SU-DHL-6 (cell line): ENCODE measurements around the gene MOV10L1.

Source experiments
- H2AFZ ChIP-seq: fragments of 200-600 bp; sonication (generic); 2 replicates; pipeline ENCODE4 v1.6.1; 2014; ENCODE audit warnings: low read depth, mild to moderate bottlenecking, moderate library complexity, mixed read lengths, antibody characterized with exemption, low read length; ENCODE audit not compliant: severe bottlenecking
- H3F3A ChIP-seq: fragments of 200-600 bp; shearing (Covaris generic); 2 replicates; pipeline ENCODE4 v1.6.0; 2016; ENCODE audit warnings: antibody characterized with exemption, mild to moderate bottlenecking; ENCODE audit not compliant: insufficient read depth
- H3K27ac ChIP-seq: fragments of 200-600 bp; sonication (generic); 2 replicates; pipeline ENCODE4 v1.5.1; 2016; ENCODE audit warnings: low read depth, mild to moderate bottlenecking, low read length, moderate library complexity, mixed read lengths
- H3K27me3 ChIP-seq: fragments of 200-600 bp; sonication (generic), shearing (Covaris generic); 2 replicates; pipeline ENCODE4 v1.6.0; 2014; ENCODE audit warnings: mild to moderate bottlenecking, low read length
- H3K36me3 ChIP-seq: fragments of 200-600 bp; sonication (generic); 2 replicates; pipeline ENCODE4 v1.6.1; 2014; ENCODE audit warnings: mild to moderate bottlenecking, low read length, mixed read lengths
- H3K4me2 ChIP-seq: fragments of 300-600, 200-600 bp; shearing (Covaris generic), sonication (generic); 2 replicates; pipeline ENCODE4 v1.6.0; 2014; ENCODE audit warnings: low read length, low read depth, mild to moderate bottlenecking; ENCODE audit not compliant: poor library complexity, severe bottlenecking
- H3K4me3 ChIP-seq: fragments of 200-600 bp; sonication (generic); 2 replicates; pipeline ENCODE4 v1.5.1; 2014; ENCODE audit warnings: antibody characterized with exemption, low read length, mild to moderate bottlenecking, mixed read lengths; ENCODE audit not compliant: insufficient read depth, poor library complexity, severe bottlenecking
- H3K79me2 ChIP-seq: fragments of 200-600 bp; sonication (generic); 2 replicates; pipeline ENCODE4 v1.6.1; 2014; ENCODE audit warnings: mild to moderate bottlenecking, low read length, moderate library complexity; ENCODE audit not compliant: insufficient read depth
- H3K9ac ChIP-seq: fragments of 200-600 bp; sonication (generic); 2 replicates; pipeline ENCODE4 v1.7.0; 2014; ENCODE audit warnings: mild to moderate bottlenecking, low read length
- H3K9me2 ChIP-seq: fragments of 200-600 bp; sonication (generic); replicated peaks from 2 replicates; pipeline ENCODE4 v1.6.1; 2014; ENCODE audit warnings: low read length; ENCODE audit not compliant: insufficient read depth
- H3K9me3 ChIP-seq: fragments of 200-600 bp; sonication (generic); 2 replicates; pipeline ENCODE4 v1.6.1; 2014; ENCODE audit warnings: low read length, mixed read lengths; ENCODE audit not compliant: insufficient read depth
- H4K20me1 ChIP-seq: fragments of 200-600 bp; sonication (generic); 2 replicates; pipeline ENCODE4 v1.6.1; 2014; ENCODE audit warnings: low read depth, mild to moderate bottlenecking, antibody characterized with exemption, low read length, moderate library complexity, mixed read lengths
- EZH2phosphoT487 ChIP-seq: fragments of 200-600 bp; sonication (generic), shearing (Covaris generic); conservative IDR thresholded peaks from 2 replicates; pipeline ENCODE4 v1.6.1; 2018; ENCODE audit warnings: mild to moderate bottlenecking, antibody characterized with exemption, low read length, moderate library complexity, mixed read lengths
- TF ChIP-seq, protein P1 (sequence below): fragments of 200-600 bp; sonication (generic); IDR thresholded peaks from one replicate; pipeline ENCODE4 v1.5.1; 2017; ENCODE audit warnings: antibody characterized with exemption, mild to moderate bottlenecking, low read length, moderate library complexity; ENCODE audit not compliant: insufficient read depth, poor library complexity, severe bottlenecking

The MOV10L1 gene

DNA sequence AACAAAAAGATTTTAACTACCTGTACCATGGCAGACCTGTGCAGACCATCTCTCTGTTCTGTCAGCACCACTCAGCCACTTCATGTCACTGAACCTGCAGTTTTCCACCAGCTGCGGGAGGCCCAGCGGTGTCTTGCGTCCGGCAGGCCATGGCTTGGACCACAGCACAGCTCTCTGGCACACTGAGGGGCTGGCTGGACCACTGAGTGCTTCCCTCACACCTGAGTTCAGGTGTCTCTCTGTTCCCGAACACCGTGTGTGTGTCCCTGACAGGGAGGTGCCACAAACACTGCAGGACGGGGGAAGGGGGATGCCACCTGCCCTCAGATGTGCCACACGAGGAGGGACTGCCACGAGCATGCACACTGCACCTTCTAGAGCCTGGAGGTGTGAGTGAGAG is 17.7 kb downstream of the MOV10L1 start:
- Histone ChIP-seq H3K9ac (no peak overlapping the region), H4K20me1 (no peaks in the 10 kb centered on the region), H2AFZ (no peak overlapping the region), H3K4me3 (no peak overlapping the region), H3K36me3 (no peaks in the 10 kb centered on the region), H3K9me3 (no peaks in the 10 kb centered on the region), H3K27ac (no peak overlapping the region), H3K4me2 (no peak overlapping the region), H3F3A (no peaks in the 10 kb centered on the region), H3K27me3 (no peaks in the 10 kb centered on the region), H3K79me2 (no peaks in the 10 kb centered on the region), H3K9me2 (no peaks in the 10 kb centered on the region)
- no peak for TF ChIP-seq EZH2phosphoT487
- TF ChIP-seq, protein P1, sequence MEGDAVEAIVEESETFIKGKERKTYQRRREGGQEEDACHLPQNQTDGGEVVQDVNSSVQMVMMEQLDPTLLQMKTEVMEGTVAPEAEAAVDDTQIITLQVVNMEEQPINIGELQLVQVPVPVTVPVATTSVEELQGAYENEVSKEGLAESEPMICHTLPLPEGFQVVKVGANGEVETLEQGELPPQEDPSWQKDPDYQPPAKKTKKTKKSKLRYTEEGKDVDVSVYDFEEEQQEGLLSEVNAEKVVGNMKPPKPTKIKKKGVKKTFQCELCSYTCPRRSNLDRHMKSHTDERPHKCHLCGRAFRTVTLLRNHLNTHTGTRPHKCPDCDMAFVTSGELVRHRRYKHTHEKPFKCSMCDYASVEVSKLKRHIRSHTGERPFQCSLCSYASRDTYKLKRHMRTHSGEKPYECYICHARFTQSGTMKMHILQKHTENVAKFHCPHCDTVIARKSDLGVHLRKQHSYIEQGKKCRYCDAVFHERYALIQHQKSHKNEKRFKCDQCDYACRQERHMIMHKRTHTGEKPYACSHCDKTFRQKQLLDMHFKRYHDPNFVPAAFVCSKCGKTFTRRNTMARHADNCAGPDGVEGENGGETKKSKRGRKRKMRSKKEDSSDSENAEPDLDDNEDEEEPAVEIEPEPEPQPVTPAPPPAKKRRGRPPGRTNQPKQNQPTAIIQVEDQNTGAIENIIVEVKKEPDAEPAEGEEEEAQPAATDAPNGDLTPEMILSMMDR, result no peak

DNA sequence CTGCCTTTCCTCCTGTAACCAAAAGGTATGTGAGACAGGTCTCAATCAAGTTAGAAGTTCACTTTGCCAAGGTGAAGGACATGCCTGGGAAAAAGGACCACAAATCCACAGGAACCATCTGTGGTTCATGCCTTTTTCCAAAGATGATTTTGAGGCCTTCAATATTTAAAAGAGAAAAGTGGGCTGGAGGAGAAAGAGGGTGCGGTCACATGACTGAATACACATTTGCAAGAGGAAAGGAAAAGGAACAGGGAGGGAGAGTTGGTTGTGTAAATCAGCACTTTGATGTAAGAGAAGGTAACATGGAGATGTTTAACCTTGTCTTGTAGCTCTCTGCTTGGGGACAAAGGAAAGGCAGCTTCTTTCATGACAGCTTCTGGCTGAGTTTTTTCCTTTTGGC is 21.2 kb downstream of the MOV10L1 start:
- H2AFZ ChIP-seq, result no peak overlapping the region
- H3K36me3 ChIP-seq, result no peaks in the 10 kb centered on the region
- TF ChIP-seq, protein P1, result no peak
- TF ChIP-seq EZH2phosphoT487, result no peak

DNA sequence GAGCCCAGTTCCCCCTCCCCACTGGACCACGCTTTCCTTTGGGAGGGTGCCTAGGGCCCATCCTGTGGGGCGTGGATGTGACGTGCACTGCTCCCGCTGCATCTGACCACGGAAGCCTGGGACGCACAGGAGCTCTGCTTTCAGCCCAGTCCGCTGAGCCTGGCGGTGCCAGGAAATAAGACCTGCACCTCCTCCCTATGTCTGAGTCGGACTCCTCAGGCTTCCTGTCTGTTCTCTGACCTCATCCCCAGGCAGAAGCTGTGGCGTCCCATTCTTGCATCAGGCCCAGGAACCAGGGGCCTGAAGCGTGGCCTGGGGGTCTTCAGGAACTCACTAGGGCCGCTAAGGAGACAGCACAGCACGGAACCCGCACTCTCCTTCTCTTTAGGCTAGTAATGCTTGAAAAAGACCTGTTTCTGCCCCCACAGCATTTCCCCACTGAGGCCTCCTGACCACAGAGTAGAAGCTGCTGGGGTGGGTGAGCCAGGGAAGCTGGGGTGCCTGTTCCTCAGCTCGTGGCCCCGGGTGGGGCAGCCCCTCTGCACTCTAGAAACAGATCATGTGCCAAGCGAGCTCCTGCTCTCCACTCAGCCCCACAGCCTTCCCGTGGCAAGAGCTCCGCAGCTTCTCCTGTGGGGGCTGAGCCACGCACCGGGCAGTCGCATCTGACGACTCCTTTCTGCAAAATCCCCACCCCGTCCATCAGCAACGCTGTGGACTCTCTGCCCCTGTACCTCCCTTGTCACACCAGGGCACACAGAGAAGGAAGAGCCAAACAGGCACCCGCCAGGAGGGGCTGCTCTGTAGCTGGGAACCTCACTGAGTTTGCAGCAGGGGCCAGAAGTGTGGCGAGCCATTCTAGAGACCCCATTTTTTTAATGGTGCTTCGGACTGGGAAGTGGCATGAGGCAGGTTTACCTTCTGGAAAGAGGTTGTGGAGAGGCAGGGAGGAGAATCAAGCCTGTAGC is 22.6 kb downstream of the MOV10L1 start:
- H4K20me1 ChIP-seq, result no peaks in the 10 kb centered on the region
- no peaks in the 10 kb centered on the region for H3K9me2 ChIP-seq
- no peaks in the 10 kb centered on the region for H3K79me2 ChIP-seq
- TF ChIP-seq, protein P1, result no peak
- TF ChIP-seq EZH2phosphoT487, result no peak
- no peak overlapping the region for H3K9ac ChIP-seq
- H3K36me3 ChIP-seq, result no peaks in the 10 kb centered on the region
- H3F3A ChIP-seq, result no peaks in the 10 kb centered on the region
- H3K9me3 ChIP-seq, result no peaks in the 10 kb centered on the region
- H3K4me3 ChIP-seq, result no peak overlapping the region
- H2AFZ ChIP-seq, result no peak overlapping the region
- H3K4me2 ChIP-seq, result no peak overlapping the region
- H3K27me3 ChIP-seq, result no peaks in the 10 kb centered on the region
- no peak overlapping the region for H3K27ac ChIP-seq

More for the DNA sequence above, 21.2 kb downstream of the MOV10L1 start:
- H3F3A ChIP-seq, result no peaks in the 10 kb centered on the region
- H3K79me2 ChIP-seq, result no peaks in the 10 kb centered on the region
- no peak overlapping the region for H3K4me3 ChIP-seq
- H3K9me2 ChIP-seq, result no peaks in the 10 kb centered on the region
- H3K27ac ChIP-seq, result no peak overlapping the region
- H3K27me3 ChIP-seq, result no peaks in the 10 kb centered on the region
- no peak overlapping the region for H3K9ac ChIP-seq
- H3K9me3 ChIP-seq, result no peaks in the 10 kb centered on the region
- no peak overlapping the region for H3K4me2 ChIP-seq
- H4K20me1 ChIP-seq, result no peaks in the 10 kb centered on the region
